Loucy (cell line): ENCODE results near the gene ALDH1L1.

ENCODE experiments used
- H2AFZ ChIP-seq: fragments of 200-600 bp; sonication (generic); 2 replicates; pipeline ENCODE4 v1.6.0; 2016; ENCODE audit warnings: antibody characterized with exemption, mild to moderate bottlenecking, low read length, moderate library complexity
- H3F3A ChIP-seq: fragments of 200-600 bp; 2 replicates; pipeline ENCODE4 v1.6.0; 2016; ENCODE audit warnings: antibody characterized with exemption, low read depth, mild to moderate bottlenecking
- H3K27me3 ChIP-seq: fragments of 200-600 bp; sonication (generic); 2 replicates; pipeline ENCODE4 v1.6.1; 2014; ENCODE audit warnings: low read length, mild to moderate bottlenecking; ENCODE audit not compliant: insufficient read depth, poor library complexity, severe bottlenecking
- H3K36me3 ChIP-seq: fragments of 200-600 bp; sonication (generic); 2 replicates; pipeline ENCODE4 v1.6.1; 2016; ENCODE audit warnings: low read length; ENCODE audit not compliant: insufficient read depth
- H3K4me1 ChIP-seq: fragments of 200-600 bp; sonication (generic); 2 replicates; pipeline ENCODE4 v1.5.1; 2014; ENCODE audit warnings: low read length, mild to moderate bottlenecking; ENCODE audit not compliant: insufficient read depth, poor library complexity, severe bottlenecking
- H3K4me2 ChIP-seq: fragments of 200-600 bp; sonication (generic); 2 replicates; pipeline ENCODE4 v1.6.0; 2014; ENCODE audit warnings: antibody characterized with exemption, low read length, low read depth, mild to moderate bottlenecking; ENCODE audit not compliant: poor library complexity, severe bottlenecking
- H3K4me3 ChIP-seq: fragments of 200-600 bp; sonication (generic); 2 replicates; pipeline ENCODE4 v1.5.1; 2014; ENCODE audit warnings: low read length, mild to moderate bottlenecking, mixed read lengths; ENCODE audit not compliant: poor library complexity, severe bottlenecking
- H3K79me2 ChIP-seq: fragments of 200-600 bp; sonication (generic); 2 replicates; pipeline ENCODE4 v1.6.1; 2014; ENCODE audit warnings: low read length; ENCODE audit not compliant: insufficient read depth
- H3K9ac ChIP-seq: fragments of 200-600 bp; sonication (generic); 2 replicates; pipeline ENCODE4 v1.6.0; 2014; ENCODE audit warnings: mild to moderate bottlenecking, low read depth, low read length, moderate library complexity; ENCODE audit not compliant: poor library complexity, severe bottlenecking
- H3K9me2 ChIP-seq: fragments of 200-600 bp; sonication (generic); replicated peaks from 2 replicates; pipeline ENCODE4 v1.6.1; 2016; ENCODE audit warnings: low read depth, low read length, mixed read lengths
- H3K9me3 ChIP-seq: fragments of 200-600 bp; sonication (generic); 2 replicates; pipeline ENCODE4 v1.6.1; 2014; ENCODE audit warnings: mild to moderate bottlenecking, antibody characterized with exemption, low read length, low read depth; ENCODE audit not compliant: insufficient read depth
- H4K20me1 ChIP-seq: fragments of 200-600 bp; sonication (generic); 2 replicates; pipeline ENCODE4 v1.6.0; 2014; ENCODE audit warnings: antibody characterized with exemption, low read length, mild to moderate bottlenecking; ENCODE audit not compliant: insufficient read depth, poor library complexity, severe bottlenecking
- CTCF ChIP-seq: fragments of 200-600 bp; sonication (generic); conservative IDR thresholded peaks from 2 replicates; pipeline ENCODE4 v1.5.1; 2014; ENCODE audit warnings: mild to moderate bottlenecking, antibody characterized with exemption, low read length
- EZH2phosphoT487 ChIP-seq: fragments of 200-600 bp; IDR thresholded peaks from 2 replicates; pipeline ENCODE4 v1.6.1; 2018; ENCODE audit warnings: antibody characterized with exemption, mild to moderate bottlenecking, moderate library complexity, borderline replicate concordance

ALDH1L1 gene

GRCh38 chr3:126135406-126136076 lies 44.8 kb downstream of the ALDH1L1 start:
- no peak overlapping the region for H3K4me3 ChIP-seq

GRCh38 chr3:126135071-126135405 lies 45.3 kb downstream of the ALDH1L1 start:
- no peaks in the 10 kb centered on the region for H3K79me2 ChIP-seq
- H2AFZ ChIP-seq: no peak overlapping the region
- H3K4me2 ChIP-seq: no peak overlapping the region
- H3K9me2 ChIP-seq: no peaks in the 10 kb centered on the region
- H3K9ac ChIP-seq: no peak overlapping the region
- H4K20me1 ChIP-seq: no peaks in the 10 kb centered on the region
- no peaks in the 10 kb centered on the region for H3K36me3 ChIP-seq
- no peaks in the 10 kb centered on the region for H3K9me3 ChIP-seq
- TF ChIP-seq CTCF (no peak), EZH2phosphoT487 (no peak)
- no peaks in the 10 kb centered on the region for H3F3A ChIP-seq
- no peak overlapping the region for H3K4me3 ChIP-seq
- no peaks in the 10 kb centered on the region for H3K27me3 ChIP-seq
- H3K4me1 ChIP-seq: no peaks in the 10 kb centered on the region

More at GRCh38 chr3:126135406-126136076, 44.8 kb downstream of the ALDH1L1 start:
- H2AFZ ChIP-seq: no peak overlapping the region
- H3K27me3 ChIP-seq: peaks cover 1% of the 10 kb centered on the region
- H4K20me1 ChIP-seq: no peaks in the 10 kb centered on the region
- no peaks in the 10 kb centered on the region for H3K9me2 ChIP-seq
- H3K4me2 ChIP-seq: no peak overlapping the region
- no peaks in the 10 kb centered on the region for H3K9me3 ChIP-seq
- H3K4me1 ChIP-seq: no peaks in the 10 kb centered on the region
- H3K79me2 ChIP-seq: no peaks in the 10 kb centered on the region
- H3K36me3 ChIP-seq: no peaks in the 10 kb centered on the region
- no peak overlapping the region for H3K9ac ChIP-seq
- no peaks in the 10 kb centered on the region for H3F3A ChIP-seq
- TF ChIP-seq CTCF: no peak
- TF ChIP-seq EZH2phosphoT487: no peak

- Histone ChIP-seq H3K36me3 (no peaks in the 10 kb centered on the region), H3K9ac (no peak overlapping the region), H3F3A (no peaks in the 10 kb centered on the region), H4K20me1 (no peaks in the 10 kb centered on the region), H3K9me2 (no peaks in the 10 kb centered on the region), H3K4me2 (no peak overlapping the region), H3K27me3 (no peaks in the 10 kb centered on the region), H3K9me3 (no peaks in the 10 kb centered on the region), H3K79me2 (no peaks in the 10 kb centered on the region), H3K4me1 (no peaks in the 10 kb centered on the region), H3K4me3 (no peak overlapping the region), H2AFZ (peak overlapping the region; percentile 78)
- TF ChIP-seq CTCF: peak; percentile 80
- TF ChIP-seq EZH2phosphoT487: no peak
Measured at GRCh38 chr3:126134219-126134975, 46.0 kb downstream of the ALDH1L1 start.
